HG02588 (cell line): ENCODE results near the gene GRID1.
"Not testable (repeated sequence)": the region's sequence is repeated elsewhere in the genome, so short reads cannot be mapped to it uniquely, and the experiment has no call there.

Experiments
- ATAC-seq: cut with Tn5 transposase; IDR thresholded peaks from one replicate; pipeline ENCODE4 v1.9.1; 2021; ENCODE audit warnings: mild to moderate bottlenecking, moderate library complexity; ENCODE audit not compliant: unreplicated experiment

GRID1 gene

DNA sequence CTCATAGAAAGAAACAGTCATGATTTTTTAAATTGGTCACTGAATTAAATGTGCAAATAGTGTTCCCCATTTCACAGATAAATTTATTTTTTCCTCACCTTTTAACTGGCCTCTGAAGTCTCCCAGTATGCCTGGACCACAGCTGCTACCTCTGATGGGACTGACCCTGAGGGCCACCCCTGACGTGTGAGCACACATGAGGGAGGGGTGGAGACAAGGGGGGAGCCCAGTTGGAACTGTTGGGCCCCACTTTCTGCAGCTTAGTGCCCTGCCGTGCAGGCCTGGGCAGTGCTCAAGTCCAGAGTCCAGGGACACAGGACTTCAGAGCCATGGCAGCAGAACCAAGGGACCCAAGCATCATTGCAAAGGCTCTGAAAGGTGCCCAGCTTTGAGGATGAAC lies 243.9 kb downstream of the GRID1 start:
- ATAC-seq: no peak

DNA sequence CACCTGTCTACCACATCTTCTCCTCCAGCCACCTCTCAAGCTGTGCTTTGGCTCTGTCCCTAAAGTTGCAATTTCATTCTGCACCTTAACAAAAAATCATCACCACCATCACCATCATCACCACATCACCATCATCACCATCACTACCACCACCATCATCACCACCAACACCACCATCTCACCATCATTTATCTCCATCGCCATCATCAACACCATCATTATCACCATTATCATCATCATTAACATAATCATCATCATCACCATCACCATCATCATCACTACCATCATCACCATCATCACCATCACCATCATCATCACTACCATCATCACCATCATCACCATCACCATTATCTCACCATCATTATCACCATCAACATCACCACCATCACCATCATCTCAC lies 245.4 kb downstream of the GRID1 start:
- ATAC-seq: no peak

DNA sequence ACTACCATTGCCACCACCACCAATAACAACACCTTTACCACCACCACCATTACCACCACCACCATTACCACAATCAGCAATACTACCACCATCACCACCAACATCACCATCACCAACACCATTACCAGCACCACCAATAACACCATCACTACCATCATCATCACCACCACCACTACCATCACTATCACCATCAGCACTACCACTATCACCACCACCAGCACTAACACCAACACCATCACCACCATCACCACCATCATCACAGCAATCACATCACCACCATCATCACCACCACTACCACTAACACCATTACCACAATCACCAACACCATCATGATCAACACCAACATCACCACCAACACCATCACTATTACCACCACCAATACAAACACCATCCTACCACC lies 249.5 kb downstream of the GRID1 start:
- no peak for ATAC-seq

DNA sequence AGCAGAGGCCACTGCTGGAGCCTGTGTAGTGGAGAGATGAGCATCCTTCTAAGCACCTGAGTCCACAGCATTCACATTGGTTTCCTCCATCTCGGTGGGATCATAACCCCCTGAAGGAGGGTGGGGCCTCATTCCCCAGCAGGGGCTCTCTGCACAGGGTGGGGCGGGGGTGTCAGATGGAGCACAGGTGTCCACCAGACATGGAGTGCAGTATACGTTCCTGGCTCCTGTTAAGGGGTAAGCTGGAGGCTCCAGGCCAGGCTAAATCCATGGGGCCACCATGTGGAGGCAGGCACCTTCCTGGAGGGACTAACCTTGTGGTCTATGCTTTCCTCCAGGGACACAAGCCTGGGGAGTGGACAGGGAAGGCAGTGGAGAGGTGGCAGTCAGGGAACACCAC lies 252.6 kb downstream of the GRID1 start:
- ATAC-seq: no peak

DNA sequence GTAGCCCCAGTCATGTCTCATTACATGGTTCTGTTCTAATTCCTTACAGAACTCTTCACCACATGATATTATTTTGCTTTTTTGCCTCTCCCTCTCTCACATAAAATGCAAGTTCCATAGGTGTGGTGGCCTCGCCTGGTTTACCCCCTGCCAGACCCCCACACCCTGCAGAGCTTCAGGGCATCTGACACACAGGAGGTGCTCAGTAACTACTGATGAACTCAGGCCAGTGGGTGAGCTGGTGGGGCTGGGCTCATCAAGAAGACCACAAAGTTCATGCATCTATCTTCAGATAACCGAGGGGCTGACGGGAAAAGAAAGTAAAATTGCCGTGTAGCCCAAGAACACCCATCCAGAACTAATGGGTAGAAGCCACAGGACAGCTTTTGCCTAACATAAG lies 253.1 kb downstream of the GRID1 start:
- no peak for ATAC-seq

DNA sequence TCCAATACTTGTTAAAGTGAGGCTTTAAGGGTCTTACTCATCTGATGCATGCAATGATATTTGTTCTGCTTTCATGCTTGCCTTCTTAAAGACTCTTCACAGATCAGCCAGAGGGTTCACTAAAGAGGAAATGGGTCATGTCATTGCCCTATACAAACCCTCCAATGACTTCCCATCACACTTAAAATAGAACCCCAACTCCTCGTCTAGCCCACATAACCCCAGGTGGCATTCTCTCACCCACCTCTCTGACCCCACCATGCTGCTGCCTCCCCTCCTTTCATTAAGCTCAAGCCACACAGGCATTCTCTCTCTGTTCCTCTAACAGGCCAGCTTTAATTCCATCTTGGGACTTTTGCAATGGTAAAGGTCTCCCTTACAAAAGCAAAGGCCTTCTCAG lies 253.6 kb downstream of the GRID1 start:
- no peak for ATAC-seq

DNA sequence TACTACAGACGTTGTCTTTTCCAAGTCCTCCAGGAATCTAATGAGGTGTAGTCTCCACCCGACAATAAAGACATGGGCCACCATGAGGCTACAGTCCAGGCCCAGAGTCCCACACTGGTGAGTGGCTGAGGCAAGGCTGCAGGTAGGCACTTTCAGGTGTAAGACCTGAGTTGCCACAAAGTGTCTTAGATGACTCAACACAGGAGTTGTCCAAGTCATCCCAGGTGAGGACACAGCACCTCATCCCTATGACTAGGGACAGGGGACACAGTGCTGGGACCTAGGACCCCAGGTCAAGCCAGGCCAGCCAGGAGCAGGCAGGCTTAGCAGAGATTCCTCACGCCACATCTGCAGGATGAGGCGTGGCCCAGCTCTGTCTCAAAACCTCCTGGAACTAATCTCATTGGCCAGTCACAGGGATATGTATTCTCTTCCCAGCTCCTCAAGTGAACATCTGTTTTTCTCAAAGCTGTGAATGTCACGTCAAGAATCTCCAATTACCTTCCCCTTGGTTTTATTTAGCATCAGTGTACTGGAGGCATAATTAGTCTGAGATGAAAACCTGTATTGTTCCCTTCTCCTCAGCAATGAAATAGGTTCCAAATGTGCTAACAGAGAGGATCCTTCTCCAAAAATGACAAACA lies 254.6 kb downstream of the GRID1 start:
- ATAC-seq: no peak

DNA sequence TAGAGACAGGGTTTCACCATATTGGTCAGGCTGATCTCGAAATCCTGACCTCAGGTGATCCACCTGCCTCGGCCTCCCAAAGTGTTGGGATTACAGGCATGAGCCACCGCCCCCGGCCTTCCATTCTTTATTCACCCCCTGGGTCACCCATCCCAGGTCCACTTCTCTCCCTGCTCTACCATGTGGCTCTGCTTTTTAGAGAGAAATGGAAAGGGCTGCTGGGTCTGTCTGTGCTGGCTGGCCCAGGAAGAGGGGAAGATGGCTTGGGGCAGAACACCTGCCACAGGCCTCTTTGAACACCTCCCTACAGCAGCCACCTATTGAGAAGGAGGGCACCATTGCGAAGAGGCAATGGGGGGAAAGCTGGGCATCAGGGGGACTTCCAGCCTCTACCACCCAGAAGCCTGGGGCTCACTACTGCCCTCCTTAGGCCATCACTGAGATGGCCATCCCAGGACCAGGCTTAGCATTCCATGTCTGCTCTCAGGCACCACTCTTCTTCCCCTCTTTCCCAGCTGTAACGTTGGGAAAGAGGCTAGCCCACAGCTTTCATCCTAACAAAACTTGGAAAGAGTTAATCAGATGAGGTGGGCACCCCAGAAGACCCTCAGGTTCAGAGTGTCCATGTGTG lies 256.3 kb downstream of the GRID1 start:
- ATAC-seq: no peak

DNA sequence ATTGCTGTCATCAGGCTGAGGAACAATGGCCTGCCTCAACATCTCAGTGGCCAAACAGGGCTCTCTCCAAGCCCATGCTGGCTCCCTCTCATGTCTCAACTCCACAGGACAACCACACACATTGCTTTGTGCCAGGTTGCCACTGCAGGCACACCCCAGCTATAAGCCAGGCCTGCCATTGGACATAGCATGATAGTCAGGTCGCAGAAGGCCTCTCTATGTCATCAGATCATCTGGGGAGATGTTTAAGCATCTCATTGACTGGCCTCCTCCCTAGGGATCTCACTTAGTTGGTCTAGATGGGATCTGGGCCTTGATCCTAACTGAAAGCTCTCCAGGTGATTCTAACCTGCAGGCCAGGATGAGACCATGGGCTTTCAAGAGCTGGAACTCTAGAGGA lies 257.2 kb downstream of the GRID1 start:
- no peak for ATAC-seq

DNA sequence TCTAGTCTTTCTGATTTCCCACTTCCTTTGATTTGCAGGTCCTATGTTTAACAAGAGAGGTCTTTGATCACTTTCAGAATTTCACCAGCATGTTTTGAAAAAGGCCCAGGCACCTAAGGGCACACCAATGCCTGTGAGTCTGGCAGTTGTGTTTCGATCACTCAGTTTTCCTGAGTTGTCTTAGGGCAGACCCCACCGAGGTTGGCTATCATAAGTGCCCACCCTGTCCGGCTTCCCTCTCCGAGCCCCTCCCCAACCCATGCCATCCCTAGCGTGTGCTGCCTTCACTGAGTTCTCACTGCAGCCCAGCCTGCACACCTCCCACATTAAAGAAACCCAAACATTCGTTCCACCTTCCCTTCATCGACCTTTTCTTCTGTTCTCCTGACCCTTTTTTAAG lies 257.9 kb downstream of the GRID1 start:
- no peak for ATAC-seq

DNA sequence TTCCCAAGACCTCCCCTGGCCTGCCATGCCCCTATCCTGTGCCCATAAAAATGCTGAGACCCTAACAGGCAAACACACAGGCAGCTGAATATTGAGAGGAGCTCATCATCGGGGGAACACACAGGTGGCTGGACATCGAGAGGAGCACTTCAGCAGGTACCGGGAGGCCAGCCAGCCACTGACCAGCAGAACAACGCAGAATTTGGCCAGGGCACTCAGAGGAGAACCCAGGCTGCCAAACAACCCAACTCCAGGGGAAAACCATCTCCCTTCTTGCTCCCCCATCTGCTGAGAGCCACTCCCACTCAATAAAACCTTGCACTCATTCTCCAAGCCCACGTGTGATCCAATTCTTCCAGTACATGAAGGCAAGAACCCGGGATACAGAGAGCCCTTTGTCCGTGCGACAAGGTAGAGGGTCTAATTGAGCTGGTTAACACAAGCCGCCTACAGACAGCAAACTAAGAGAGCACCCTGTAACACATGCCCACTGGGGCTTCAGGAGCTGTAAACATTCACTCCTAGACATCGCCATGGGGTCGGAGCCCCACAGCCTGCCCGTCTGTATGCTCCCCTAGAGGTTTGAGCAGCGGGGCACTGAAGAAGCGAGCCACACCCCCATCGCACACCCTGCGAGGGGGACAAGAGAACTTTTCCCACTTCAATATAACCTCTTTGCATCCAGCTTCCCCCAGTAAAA lies 258.8 kb downstream of the GRID1 start:
- not testable (repeated sequence) for ATAC-seq

DNA sequence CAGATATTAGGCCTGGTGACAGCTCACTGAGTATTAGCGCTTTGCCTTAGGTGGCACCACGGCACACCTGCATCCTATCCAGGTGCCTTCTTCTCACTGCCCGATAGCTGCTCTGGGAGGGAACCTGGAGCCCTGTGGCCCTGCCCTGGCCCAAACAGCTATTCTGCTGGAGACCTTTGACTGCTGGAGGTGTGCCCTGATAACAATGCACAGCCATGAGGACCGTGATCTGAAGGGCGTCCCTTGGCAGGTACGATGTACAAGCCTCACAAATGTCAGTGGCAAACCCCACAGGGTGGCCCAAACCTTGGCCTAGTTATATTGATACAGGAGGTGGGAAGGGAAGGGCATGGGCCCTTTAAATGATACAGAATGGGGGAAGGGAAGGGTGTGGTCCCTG lies 259.5 kb downstream of the GRID1 start:
- no peak for ATAC-seq

DNA sequence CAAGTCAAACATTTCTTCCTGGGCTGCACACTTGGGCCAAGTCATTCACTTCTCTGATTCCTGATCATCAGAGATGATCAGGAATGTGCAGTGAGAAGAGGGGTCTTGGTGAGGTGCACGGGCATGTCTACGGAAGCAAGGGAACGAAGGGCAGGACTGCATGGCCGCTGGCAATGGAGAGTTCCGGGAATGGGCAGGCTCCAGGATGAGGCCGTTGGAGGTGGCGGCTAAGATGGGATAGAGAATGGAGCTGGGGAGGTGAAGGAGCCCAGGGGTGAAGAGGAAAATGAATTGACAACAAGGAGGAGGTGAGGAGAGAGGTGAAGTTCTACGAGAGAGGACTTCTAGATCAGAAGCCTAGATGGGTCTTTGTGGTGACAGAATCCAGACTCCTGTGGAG lies 260.0 kb downstream of the GRID1 start:
- no peak for ATAC-seq

DNA sequence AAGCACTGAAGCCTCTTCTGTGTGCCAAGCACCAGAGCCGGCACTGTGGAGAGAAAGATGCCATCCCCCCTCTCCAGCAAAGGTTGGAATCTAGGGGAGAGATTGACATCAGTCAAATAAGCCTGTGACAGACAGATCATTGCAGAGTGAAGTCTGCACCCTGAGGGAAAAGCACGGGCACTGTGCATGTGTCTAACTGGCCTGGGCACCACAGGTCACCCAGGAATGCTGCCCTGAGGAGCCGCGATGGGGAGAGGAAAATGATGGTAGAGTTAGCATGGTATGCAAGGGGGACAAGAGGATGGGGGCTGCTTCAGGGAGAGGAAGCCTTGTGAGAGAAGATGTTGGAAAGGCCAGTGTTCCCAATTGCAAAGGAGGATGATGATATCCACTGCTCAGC lies 261.0 kb downstream of the GRID1 start:
- ATAC-seq: no peak

DNA sequence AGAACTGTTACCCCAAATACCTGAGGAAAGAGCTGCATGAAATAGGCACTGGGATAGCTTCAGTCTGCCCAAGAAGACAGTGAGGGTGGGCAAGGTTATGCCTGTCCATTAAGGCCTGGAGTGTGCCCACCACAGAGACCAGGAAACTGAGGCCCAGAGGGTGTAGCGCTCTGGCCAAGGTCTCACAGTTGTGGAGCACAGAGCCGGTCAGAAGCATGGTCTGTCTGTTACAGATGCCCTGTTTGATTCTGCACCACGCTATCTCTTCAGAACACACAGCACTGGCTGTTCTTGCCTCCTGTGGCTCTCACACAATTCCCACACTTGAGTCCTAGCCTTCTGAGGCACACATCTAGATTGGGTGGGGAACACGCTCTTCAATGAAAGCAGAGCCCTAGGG lies 261.4 kb downstream of the GRID1 start:
- ATAC-seq: no peak

DNA sequence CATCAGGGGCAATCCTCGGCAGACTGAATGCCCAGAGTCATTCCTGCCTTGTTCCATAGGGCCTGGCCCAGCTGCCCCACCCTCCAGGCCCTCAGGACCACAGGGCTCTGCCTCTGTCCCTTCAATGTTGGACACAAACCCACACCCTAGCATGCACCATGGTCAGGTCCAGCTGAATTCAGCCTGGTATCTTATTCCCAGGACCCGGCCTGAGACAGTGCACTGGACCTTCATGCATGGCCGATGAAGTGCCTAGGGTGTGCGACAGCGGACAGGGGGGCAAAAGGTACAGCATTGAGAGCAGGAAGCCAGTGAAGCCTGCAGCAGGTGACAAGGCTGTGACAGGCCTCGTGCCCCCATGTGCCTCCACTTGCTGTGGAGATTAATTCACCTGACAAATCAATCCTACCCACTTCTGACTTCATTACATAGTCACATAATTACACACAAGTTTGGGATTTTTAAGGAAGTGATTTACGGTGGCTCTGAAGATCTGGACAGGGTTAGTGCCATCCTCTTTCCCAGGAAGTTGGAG lies 261.9 kb downstream of the GRID1 start:
- no peak for ATAC-seq

DNA sequence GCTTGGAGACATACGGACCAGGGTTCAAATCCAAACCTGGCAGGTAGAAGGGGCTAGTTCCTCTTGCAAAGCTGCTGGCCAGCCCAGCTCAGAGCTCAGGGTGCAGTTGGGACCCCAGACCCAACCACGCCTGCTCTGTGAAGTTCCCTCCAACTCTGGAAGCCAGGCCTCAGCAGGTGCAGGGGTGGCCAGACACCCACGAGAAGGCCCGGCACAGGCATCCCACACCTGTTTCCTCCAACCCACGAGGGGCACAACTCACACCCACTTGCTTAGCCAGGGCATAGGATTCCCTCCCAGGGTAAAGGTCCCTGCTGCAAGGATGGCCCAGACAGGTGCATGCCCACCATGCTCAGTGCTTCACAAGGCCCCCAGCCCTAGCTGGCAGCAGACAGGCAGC lies 262.4 kb downstream of the GRID1 start:
- ATAC-seq: no peak

DNA sequence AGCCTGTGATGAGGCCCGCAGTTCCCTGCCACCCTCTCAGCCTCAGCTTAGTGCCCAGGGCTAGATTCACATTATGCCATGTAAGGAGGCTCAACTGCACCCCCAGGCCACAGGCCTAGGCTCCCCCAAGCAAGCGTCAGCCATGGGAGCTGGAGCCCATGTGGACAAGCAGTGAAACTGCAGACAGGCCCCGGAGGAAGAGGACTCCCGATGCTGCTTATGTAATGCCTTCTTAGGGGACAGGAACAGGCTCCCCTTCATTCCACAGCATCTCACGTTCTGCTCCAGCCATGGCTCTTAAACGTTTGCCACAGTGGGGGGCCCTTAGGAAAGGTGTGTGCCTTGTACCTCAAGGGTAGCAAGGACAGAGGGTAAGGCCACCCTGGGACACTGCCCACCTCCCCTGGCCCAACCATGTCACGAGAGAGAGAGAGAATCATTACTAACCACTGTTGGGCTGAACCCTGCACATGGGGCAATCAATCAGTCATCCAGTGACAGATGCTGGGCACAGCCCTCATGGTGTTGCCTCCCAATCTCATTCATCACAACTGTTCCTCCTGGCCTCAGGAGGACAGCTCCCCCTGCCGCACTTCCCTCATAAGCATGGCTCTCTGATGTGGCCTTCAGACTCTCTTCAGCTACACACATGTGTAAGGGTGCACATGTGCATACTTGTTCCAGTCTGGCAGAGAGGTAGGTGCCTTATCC lies 263.0 kb downstream of the GRID1 start:
- no peak for ATAC-seq

DNA sequence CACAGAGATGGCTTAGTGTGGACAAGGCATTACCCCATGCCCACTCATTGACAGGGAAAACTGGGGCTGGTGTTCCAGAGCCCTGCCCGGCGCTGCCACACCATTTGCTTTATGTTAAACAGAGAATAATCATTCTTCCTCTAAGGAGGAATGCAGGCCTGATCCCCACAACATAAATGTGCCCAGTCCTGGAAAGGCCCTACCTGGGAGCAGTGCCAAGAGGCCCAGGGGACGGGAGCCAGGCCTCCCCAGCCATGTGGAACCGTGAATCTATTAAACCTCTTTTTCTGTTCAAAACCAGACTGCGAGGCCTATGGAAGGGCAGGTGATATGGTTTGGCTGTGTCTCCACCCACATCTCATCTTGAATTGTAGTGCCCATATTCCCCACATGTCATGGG lies 264.1 kb downstream of the GRID1 start:
- ATAC-seq: no peak

DNA sequence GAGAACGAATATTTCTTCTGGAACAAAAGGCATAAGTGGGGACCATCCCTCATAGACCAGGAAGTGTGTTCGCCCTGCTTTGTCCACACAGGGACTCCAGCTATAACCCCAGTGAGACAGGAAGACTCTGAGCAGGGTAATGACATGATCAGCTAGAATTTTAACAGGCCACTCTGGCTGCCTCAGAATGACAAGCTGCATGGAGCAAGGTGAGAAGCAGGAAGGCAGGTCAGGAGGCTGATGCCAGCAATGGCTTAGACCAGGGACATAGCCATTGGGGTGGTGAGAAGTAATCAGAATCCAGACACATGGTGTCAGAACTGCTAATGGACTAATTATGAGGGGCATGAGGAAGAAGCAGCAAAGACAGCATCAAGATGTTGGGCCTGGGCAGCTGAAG lies 264.6 kb downstream of the GRID1 start:
- ATAC-seq: no peak

DNA sequence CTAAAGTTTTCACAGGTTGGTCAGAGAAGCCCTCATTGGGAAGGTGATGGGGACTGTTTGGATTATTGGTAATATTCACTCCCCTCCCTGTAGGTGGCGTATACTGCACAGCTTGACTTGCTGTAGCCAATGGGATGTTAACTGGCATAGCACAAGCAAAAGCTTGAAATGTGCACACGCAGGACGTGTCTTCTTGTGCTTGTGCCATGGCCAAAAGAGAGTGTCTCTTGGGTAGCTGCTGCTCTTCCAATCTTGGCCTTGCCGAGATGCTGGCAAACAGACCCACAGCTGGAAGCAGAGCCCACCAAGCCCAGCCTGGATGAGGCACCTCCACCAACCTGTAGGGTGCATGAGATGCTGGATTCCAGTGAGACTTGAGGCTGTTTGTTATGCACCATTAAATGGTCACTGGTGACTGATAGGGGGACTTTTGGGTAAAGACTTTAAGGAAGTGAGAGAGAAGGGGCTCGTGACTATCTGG lies 266.0 kb downstream of the GRID1 start:
- no peak for ATAC-seq
